SK-N-MC (cell line): ENCODE measurements around the gene PLSCR4.

ENCODE experiments used
- DNase-seq: peaks from one replicate; pipeline ENCODE4 v3.0.0-alpha.2; 2011; ENCODE audit warnings: low read depth, low spot score
- H3K27ac ChIP-seq: fragments of 200-600 bp; sonication (generic); 2 replicates; pipeline ENCODE4 v1.5.1; 2016; ENCODE audit warnings: mixed run types
- H3K36me3 ChIP-seq: fragments of 200-600 bp; sonication (generic); 2 replicates; pipeline ENCODE4 v1.6.1; 2017; ENCODE audit warnings: antibody characterized with exemption, low read length, mixed read lengths; ENCODE audit not compliant: insufficient read depth
- H3K4me3 ChIP-seq: fragments of 200-600 bp; sonication (generic); 2 replicates; pipeline ENCODE4 v1.5.1; 2016
- H3K9ac ChIP-seq: fragments of 200-600 bp; sonication (generic); 2 replicates; pipeline ENCODE4 v1.8.0; 2017; ENCODE audit warnings: mixed run types, mixed read lengths; ENCODE audit not compliant: insufficient read length
- H3K9me3 ChIP-seq: fragments of 200-600 bp; sonication (generic); 2 replicates; pipeline ENCODE4 v1.6.1; 2017; ENCODE audit warnings: low read depth, mild to moderate bottlenecking, antibody characterized with exemption, low read length, moderate library complexity, mixed read lengths
- EZH2 ChIP-seq: fragments of 200-600 bp; sonication (generic); IDR thresholded peaks from one replicate; pipeline ENCODE4 v1.6.1; 2017; ENCODE audit warnings: antibody characterized with exemption
- FOXP2 ChIP-seq: optimal IDR thresholded peaks from 2 replicates; pipeline ENCODE3; 2011; ENCODE audit warnings: mild to moderate bottlenecking, moderate library complexity; ENCODE audit not compliant: insufficient read depth; ENCODE audit errors: extremely low read length, control extremely low read depth
- POLR2AphosphoS5 ChIP-seq: IDR thresholded peaks from 2 replicates; pipeline ENCODE4 v1.6.1; 2012; ENCODE audit warnings: mild to moderate bottlenecking, low read depth, low read length, borderline replicate concordance

The PLSCR4 gene

GRCh38 chr3:146274833-146275232, 23.9 kb upstream of the PLSCR4 start:
- Histone ChIP-seq H3K27ac (no peak overlapping the region), H3K9me3 (no peaks in the 10 kb centered on the region), H3K9ac (no peak overlapping the region), H3K36me3 (no peaks in the 10 kb centered on the region), H3K4me3 (no peak overlapping the region)
- no peak for DNase-seq
- no peak for TF ChIP-seq EZH2
- TF ChIP-seq FOXP2, result no peak
- no peak for TF ChIP-seq POLR2AphosphoS5

GRCh38 chr3:146273721-146274407, 23.0 kb upstream of the PLSCR4 start:
- no peak for DNase-seq
- TF ChIP-seq FOXP2 (no peak), POLR2AphosphoS5 (no peak), EZH2 (no peak)
- H3K36me3 ChIP-seq, result no peaks in the 10 kb centered on the region
- no peaks in the 10 kb centered on the region for H3K9me3 ChIP-seq
- no peak overlapping the region for H3K27ac ChIP-seq
- H3K4me3 ChIP-seq, result no peak overlapping the region
- no peak overlapping the region for H3K9ac ChIP-seq

DNA sequence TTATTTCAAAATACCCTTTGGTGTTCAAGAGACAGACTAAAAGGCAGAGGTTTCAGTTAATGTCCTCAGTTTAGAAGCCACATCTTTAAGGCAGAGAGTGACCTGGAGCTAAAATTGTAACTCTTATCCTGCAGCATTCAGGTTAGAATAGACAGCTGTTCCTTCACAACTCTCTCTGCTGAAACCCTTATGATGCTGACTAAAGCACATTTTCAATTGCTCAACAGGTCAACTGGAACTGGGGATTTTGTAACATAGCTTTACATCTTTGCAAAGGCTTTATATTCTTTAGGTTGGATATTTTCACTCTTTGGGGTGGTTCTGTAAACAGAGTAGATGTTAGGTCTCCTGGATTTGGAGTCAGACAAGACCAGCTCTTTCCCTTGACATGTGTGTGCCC, 20.3 kb upstream of the PLSCR4 start:
- no peaks in the 10 kb centered on the region for H3K36me3 ChIP-seq
- H3K9me3 ChIP-seq, result no peaks in the 10 kb centered on the region
- no peak overlapping the region for H3K4me3 ChIP-seq
- H3K9ac ChIP-seq, result no peak overlapping the region
- DNase-seq, result no peak
- no peak for TF ChIP-seq EZH2
- TF ChIP-seq POLR2AphosphoS5, result no peak
- no peak for TF ChIP-seq FOXP2
- no peak overlapping the region for H3K27ac ChIP-seq

DNA sequence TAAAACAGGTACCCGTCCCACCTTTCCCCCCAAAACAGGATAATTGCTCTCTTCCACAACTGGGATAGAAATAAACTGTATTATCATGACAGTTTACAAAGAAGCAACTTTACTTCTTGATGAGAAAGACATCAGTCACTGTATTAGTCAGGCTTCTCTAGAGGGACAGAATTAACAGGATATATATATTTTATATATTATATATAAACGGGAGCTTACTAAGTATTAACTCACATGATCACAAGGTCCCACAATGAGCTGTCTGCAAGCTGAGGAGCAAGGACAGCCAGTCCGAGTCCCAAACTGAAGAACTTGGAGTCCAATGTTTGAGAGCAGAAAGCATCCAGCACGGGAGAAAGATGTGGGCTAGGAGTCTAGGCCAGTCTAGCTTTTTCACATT, 18.4 kb upstream of the PLSCR4 start:
- H3K27ac ChIP-seq, result no peak overlapping the region
- no peak overlapping the region for H3K4me3 ChIP-seq
- H3K36me3 ChIP-seq, result no peaks in the 10 kb centered on the region
- TF ChIP-seq POLR2AphosphoS5, result no peak
- H3K9ac ChIP-seq, result no peak overlapping the region
- no peak for DNase-seq
- H3K9me3 ChIP-seq, result no peaks in the 10 kb centered on the region

DNA sequence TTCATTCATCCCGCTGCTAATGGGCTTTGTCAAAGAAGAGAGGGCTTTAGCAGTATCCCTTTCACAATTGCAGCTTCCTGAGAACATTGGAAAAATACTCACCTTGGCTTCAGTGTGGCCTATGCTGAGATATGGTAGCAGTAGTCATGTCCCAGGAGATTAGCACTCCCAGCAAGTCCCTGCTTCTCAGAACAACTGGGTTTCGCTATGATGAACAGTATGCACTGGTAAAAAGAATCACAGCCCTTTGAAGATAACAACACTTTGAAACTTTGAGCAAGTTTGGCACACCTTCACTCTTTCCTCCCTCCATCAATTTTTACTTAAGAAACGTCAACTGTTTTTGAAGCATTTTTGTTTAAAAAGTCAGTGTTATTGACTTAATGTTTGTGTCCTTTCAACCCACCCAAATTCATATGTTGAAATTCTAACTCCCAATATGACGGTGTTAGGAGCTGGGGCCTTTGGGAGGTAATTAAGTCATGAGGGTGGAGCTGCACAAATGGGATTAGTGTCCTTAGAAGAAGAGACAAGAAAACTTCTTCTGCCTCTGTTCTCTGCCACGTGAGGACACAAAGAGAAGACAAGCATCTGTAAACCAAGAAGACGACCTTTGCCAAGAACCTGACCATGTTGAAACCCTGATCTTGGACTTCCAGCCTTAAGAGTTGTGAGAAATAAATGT, 17.8 kb upstream of the PLSCR4 start:
- H3K9me3 ChIP-seq, result no peaks in the 10 kb centered on the region
- no peak overlapping the region for H3K27ac ChIP-seq
- H3K9ac ChIP-seq, result no peak overlapping the region
- H3K36me3 ChIP-seq, result no peaks in the 10 kb centered on the region
- DNase-seq, result no peak
- no peak overlapping the region for H3K4me3 ChIP-seq
- no peak for TF ChIP-seq FOXP2
- TF ChIP-seq EZH2, result no peak
- no peak for TF ChIP-seq POLR2AphosphoS5

DNA sequence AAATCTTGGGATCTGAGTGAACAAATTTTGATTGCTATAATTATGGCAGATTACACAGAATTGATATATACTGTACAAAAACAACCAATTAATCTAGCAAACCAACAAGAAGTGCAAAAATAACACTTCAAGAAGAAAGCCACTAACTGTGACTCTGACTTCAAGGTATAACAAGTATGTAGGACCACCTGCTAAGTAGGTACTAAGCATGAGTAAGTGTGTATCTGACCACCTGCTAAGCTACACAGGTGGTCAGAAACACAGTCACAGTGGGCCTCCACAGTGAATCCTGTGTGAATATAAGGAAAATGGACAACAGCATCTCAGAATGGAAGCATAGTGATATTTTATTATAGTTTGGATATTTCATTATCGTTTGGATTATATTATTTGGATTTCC, 14.8 kb upstream of the PLSCR4 start:
- no peak for TF ChIP-seq POLR2AphosphoS5
- no peak for TF ChIP-seq FOXP2
- no peak for TF ChIP-seq EZH2
- no peaks in the 10 kb centered on the region; the same call in 1 of the 2 replicates for H3K9me3 ChIP-seq
- no peaks in the 10 kb centered on the region for H3K36me3 ChIP-seq
- DNase-seq, result no peak
- H3K27ac ChIP-seq, result no peak overlapping the region
- H3K4me3 ChIP-seq, result no peak overlapping the region
- no peak overlapping the region for H3K9ac ChIP-seq

DNA sequence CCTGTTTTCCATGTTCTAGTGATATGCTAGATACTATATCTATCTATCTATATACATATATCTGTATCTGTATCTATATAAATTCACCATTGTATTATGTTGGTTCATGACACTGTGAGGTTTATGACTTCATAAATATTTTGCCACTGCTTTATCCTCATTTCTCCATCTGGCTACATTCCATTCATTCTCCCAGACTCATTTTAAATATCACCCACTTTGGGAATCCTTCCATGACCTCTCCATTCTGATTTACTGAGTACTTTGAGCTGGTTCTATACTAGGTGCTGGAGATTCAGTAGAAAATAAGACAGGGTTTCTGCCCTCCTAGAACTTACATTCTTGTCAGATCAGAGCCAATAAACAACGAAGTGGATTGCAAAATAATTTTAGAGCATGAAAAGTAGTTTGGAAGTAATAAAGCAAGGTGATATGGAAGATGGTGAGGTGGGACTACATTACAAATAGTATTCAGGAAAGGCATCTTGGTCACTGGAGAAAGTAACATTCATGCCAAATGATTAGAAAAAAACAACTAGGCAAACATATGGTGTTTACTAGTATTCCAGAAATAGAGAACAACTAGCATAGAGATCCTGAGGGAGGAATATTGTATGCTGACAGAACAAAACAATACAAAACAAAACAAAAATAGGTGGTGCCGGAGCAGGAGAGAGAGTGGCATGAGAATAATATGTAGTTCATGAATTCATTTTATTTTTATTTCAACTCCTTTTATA, 11.6 kb upstream of the PLSCR4 start:
- no peaks in the 10 kb centered on the region for H3K36me3 ChIP-seq
- TF ChIP-seq EZH2 (no peak), FOXP2 (no peak), POLR2AphosphoS5 (no peak)
- H3K9ac ChIP-seq, result no peak overlapping the region

DNA sequence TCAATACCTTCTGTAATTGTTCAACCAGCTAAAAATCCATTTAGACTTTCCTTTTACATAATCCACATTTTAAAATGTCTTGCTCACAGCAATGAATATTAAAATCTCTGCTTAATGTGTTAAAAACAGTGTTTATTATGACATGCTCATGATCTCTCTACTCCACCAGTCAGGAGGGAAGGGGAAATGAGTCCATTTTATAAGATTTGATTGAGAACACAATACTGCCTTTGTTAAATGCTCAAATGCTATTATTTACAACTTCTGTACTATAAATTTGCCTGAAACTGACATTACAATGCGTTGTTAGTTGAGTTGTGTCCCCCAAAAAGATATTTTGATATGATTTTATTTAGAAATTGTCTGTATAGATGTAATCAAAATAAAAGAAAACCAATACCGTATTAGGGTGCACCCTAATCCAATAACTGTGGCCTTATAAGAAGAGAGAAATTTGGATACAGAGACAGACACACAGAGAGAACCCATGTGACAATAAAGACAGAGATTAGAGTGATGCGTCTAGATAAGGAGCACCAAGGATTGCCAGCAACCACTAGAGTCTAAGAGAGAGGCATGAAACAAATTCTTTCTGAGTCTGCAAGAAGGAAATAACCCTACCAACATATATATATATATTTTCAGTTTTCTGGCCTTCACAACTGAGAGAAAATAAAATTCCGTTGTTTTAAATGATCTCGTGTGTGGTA, 9.1 kb upstream of the PLSCR4 start:
- Histone ChIP-seq H3K4me3 (no peak overlapping the region), H3K36me3 (no peaks in the 10 kb centered on the region), H3K9me3 (no peaks in the 10 kb centered on the region; the same call in 1 of the 2 replicates), H3K9ac (no peak overlapping the region), H3K27ac (no peak overlapping the region)
- TF ChIP-seq POLR2AphosphoS5 (no peak), FOXP2 (no peak), EZH2 (no peak)
- no peak for DNase-seq

More for the DNA sequence above, 11.6 kb upstream of the PLSCR4 start:
- Histone ChIP-seq H3K27ac (peak overlapping the region; percentile 80; the same call in 1 of the 2 replicates), H3K4me3 (no peak overlapping the region; the same call in 1 of the 2 replicates), H3K9me3 (no peaks in the 10 kb centered on the region; the same call in 1 of the 2 replicates)
- no peak for DNase-seq
